Heart left ventricle (tissue), 16 donors: ENCODE results near the gene PLEKHN1. TPM values are rescaled to one million over a fixed set of nuclear protein-coding genes. Genes with fewer than 3 reads are reported as not detected.
A peak's percentile ranks its signal among the peaks of the same experiment; 100 is the strongest.

ENCODE experiments used
- ATAC-seq, 4 donors: fragments of 200-7000 bp; cut with Tn5 transposase; one replicate each; pipeline ENCODE4 v1.9.1; 2020 to 2022; ENCODE audit warnings: moderate library complexity in 4 of 4, mild to moderate bottlenecking in 3 of 4, moderate number of reproducible peaks in 1 of 4
- DNase-seq, 5 donors: peaks; one replicate each; pipeline ENCODE4 v3.0.0-alpha.2; 2020
- H3K27ac ChIP-seq, 12 donors: fragments of 200-600 bp; sonication (generic) in 4 of 12; one replicate each; pipeline versions ENCODE4 v1.5.0 to v1.8.0; 2016 to 2022; ENCODE audit warnings: mild to moderate bottlenecking in 2 of 12
- H3K27me3 ChIP-seq, 9 donors: fragments of 200-600 bp; sonication (generic) in 2 of 9; one replicate each; pipeline versions ENCODE4 v1.5.1 to v1.8.0; 2016 to 2022; ENCODE audit warnings: mild to moderate bottlenecking in 3 of 9
- H3K36me3 ChIP-seq, 9 donors: fragments of 200-600 bp; sonication (generic) in 2 of 9; one replicate each; pipeline versions ENCODE4 v1.5.0 to v1.8.0; 2018 to 2022; ENCODE audit warnings: mild to moderate bottlenecking in 2 of 9
- H3K4me1 ChIP-seq, 12 donors: fragments of 200-600 bp; sonication (generic) in 4 of 12; one replicate each; pipeline versions ENCODE4 v1.5.0 to v1.8.0; 2016 to 2022; ENCODE audit warnings: mild to moderate bottlenecking in 3 of 12
- H3K4me3 ChIP-seq, 12 donors: fragments of 200-600 bp; sonication (generic) in 4 of 12; one replicate each; pipeline versions ENCODE4 v1.5.0 to v1.8.0; 2017 to 2022; ENCODE audit warnings: mild to moderate bottlenecking in 9 of 12, moderate library complexity in 4 of 12
- H3K9me3 ChIP-seq, 12 donors: fragments of 200-600 bp; sonication (generic) in 4 of 12; one replicate each; pipeline versions ENCODE4 v1.5.0 to v1.8.0; 2016 to 2022; ENCODE audit warnings: mild to moderate bottlenecking in 1 of 12
- CTCF ChIP-seq, 12 donors: fragments of 200-600 bp; sonication (generic) in 4 of 12; IDR thresholded peaks; one replicate each; pipeline versions ENCODE4 v1.5.0 to v1.8.0; 2018 to 2022; ENCODE audit warnings: antibody characterized with exemption in 12 of 12, mild to moderate bottlenecking in 5 of 12
- POLR2A ChIP-seq, 2 donors: fragments of 450-650 bp; IDR thresholded peaks; one replicate each; pipeline ENCODE4 v1.6.1; 2017; ENCODE audit warnings: antibody characterized with exemption in 2 of 2, mild to moderate bottlenecking in 2 of 2, moderate library complexity in 2 of 2
- WGBS, 4 donors: extraction: QIAGEN DNeasy Blood & Tissue Kit in 2 of 4; methylation state at CpG; one replicate each; pipeline versions ENCODE4 v1.1.5 to v1.1.7; 2013 to 2018; 5-methylcytosine and 5-hydroxymethylcytosine counted together
- intact Hi-C, 10 donors: fragments of 100-400 bp; cut with DNase I; formaldehyde crosslinking; loops; one replicate each; pipeline versions ENCODE4 v1.11.1 to v1.14.2; 2022
- polyA plus RNA-seq, 2 donors: library from polyadenylated mRNA; stranded (reverse); fragments of 200-250 nt; gene quantifications; one replicate each; pipeline ENCODE4 v1.2.3, GENCODE V29; 2013
- total RNA-seq, 9 donors: library from RNA; depleted of rRNA in 2 of 9; stranded (reverse); fragments of >200 nt in 2 of 9; fragmentation: NEBNext Ultra II Directional in 3 of 9; extraction: Animal tissue kit (Norgen Biotek cat#: 25700) in 3 of 9; gene quantifications; one replicate each; pipeline versions ENCODE4 v1.1.0 to v1.2.4, GENCODE V29; 2016 to 2023
- donor health status: ischemic (EF 13 %, LVEDD 7.1; RV severe dilation, severe dysfunction).
- donor health status: healthy with polysubstance abuse.
- donor health status: DM: no; HTN: yes; CAD: no.
- donor health status: DM: no; HTN: no; CAD: no.
- donor health status: ischemic (EF 25% LVEDD 6.9; RV normal size, moderate dysfunction).
- donor health status: ischemic (EF 25% LVEDD 5.7; RV mildly dilated, moderate dysfunction).
- donor health status: healthy.
- donor health status: DM: yes; HTN: yes; CAD: no.
- donor health status: ischemic (EF 35%, LVEDD 5.7; RV mildly dilated, moderate dysfunction).
- donor health status: nonischemic (EF 11% LVEDD 7.7; RV severe dilation, severe dysfunction).
- donor health status: DM: yes; HTN: yes; CAD: no.
- donor health status: PGD.
- donor health status: ischemic (EF 29% LVEDD 5.4; RV normal size, mild dysfunction).
- donor health status: nonischemic (EF 23%, LVEDD 6.1; RV moderate dilation, normal function).

The PLEKHN1 gene
- total and polyA plus RNA-seq, 11 donors = 0.15 to 0.63 (median 0.26) TPM; not detected in 7

DNA sequence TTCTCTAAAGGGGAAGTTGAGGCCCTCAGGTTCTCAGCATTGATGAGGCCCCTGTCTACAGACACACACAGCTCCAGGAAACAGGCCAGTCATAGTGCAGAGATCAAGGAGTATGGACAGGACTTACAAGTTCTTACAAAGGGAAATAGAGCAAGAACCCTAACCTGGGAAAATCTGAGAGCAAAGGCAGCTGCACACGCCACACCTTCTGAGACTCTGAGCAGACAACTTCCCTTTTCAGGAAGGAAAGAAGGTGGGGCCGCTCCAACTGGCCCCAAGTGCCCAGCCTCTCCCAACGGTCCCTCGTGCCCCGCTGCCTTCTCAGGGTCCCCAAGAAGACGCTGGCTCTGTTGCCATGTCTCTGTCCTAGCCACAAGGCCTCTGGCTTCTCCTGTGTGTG lies 10.8 kb upstream of the PLEKHN1 start:
- ATAC-seq (no peak), DNase-seq (no peak)
- no peaks in the 10 kb centered on the region for H3K27me3 ChIP-seq
- intact Hi-C loops = loop anchor here in 2 of 10 donors (5.0 to 10.0 kb wide), 2 partner anchors 48 to 51 kb away; no protein-coding TSS in a partner anchor
- H3K9me3 ChIP-seq = no peaks in the 10 kb centered on the region
- H3K36me3 ChIP-seq = peaks cover 0 to 68% (median 64%) of the 10 kb centered on the region in 9 donors
- H3K4me1 ChIP-seq = peaks cover 0 to 28% (median 22%) of the 10 kb centered on the region in 12 donors
- TF ChIP-seq POLR2A (IDR thresholded peaks at IDR 0.05) (no peak), CTCF (IDR thresholded peaks at IDR 0.05) (no peak)
- H3K27ac ChIP-seq = no peak overlapping the region
- H3K4me3 ChIP-seq = no peak overlapping the region
- 59 to 87% (median 78%) methylated on average over 6 of the region's 6 CpGs for WGBS, 4 donors

- ATAC-seq (no peak), DNase-seq (no peak)
- intact Hi-C loops = loop anchor here in 2 of 10 donors (5.0 to 10.0 kb wide), 2 partner anchors 49 to 52 kb away; no protein-coding TSS in a partner anchor
- Histone ChIP-seq H3K27me3 (no peaks in the 10 kb centered on the region), H3K27ac (no peak overlapping the region), H3K4me3 (no peak overlapping the region), H3K36me3 (peaks cover 0 to 56% (median 53%) of the 10 kb centered on the region in 9 donors), H3K4me1 (peaks cover 0 to 34% (median 22%) of the 10 kb centered on the region in 12 donors), H3K9me3 (no peaks in the 10 kb centered on the region)
- 87 to 94% (median 91%) methylated on average over 7 to 11 of the region's 11 CpGs for WGBS, 4 donors
- no peak for TF ChIP-seq POLR2A (IDR thresholded peaks at IDR 0.05)
- TF ChIP-seq CTCF (IDR thresholded peaks at IDR 0.05) = no peak
Measured at GRCh38 chr1:956636-957035, 9.6 kb upstream of the PLEKHN1 start.

DNA sequence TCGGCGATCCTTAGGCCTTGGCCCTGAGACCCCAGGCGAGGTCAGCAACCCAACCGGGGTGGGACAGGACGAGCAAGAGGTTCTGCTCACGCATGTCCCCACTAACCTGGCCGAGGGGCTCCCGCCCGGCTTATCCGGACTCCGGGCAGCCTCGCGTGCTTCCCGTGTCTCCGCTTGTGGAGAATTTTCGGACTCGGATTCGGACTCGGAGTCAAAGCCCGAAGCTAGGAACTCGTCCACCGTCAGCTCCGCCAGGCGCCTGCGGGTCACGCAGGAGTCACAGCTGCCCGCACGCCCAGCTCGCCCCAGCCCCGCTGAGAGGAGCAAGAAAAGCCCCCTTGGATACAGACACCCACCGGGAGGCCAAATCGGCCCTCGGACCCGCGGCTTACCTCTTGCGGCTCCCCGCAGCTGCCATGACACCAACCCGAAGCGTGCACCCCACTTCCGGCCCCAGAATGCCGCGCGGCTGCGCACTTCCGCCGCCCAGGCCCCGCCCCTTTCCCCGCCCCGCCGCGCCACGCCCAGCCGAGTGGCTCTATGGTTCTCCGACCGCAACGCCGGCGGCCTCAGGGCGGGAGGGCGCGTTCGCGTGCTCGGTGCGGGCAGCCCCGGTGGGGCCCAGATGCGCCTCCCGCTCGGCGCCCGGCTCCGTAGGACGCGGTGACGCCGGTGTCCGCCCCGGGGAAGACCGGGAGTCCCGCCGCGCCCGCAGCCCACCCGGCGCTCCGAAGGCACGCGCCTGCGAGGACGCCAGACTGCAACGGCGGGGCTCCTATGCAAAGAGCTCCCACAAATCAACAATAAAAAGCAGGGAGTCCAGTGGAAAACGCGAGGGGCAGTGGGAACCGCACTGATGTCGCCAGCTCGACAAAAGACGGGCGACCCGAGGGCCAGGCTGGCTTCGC lies 7.2 kb upstream of the PLEKHN1 start, which contains the start of gene NOC2L:
Gene NOC2L, minus strand, starts transcription at position 434 of the 908 bp plus-strand sequence. Its CDS starts 16 bp downstream, at position 418.
- intact Hi-C loops = loop anchor here in 2 of 10 donors (5.0 to 10.0 kb wide), 2 partner anchors 52 to 54 kb away; no protein-coding TSS in a partner anchor
- Histone ChIP-seq H3K27me3 (no peaks in the 10 kb centered on the region), H3K27ac (peak within 1 kb of the TSS in 9 of 12 donors; percentile 41 to 80 (median 65)), H3K36me3 (peaks cover 0 to 41% (median 29%) of the 10 kb centered on the region in 9 donors), H3K9me3 (no peaks in the 10 kb centered on the region), H3K4me1 (peaks cover 0 to 34% (median 22%) of the 10 kb centered on the region in 12 donors), H3K4me3 (peak within 1 kb of the TSS; percentile 83 to 100 (median 95))
- WGBS, 4 donors = 7 to 11% (median 8%) methylated on average over 47 to 101 of the region's 101 CpGs
- peak; percentile 76 to 95 (median 94) for ATAC-seq
- TF ChIP-seq POLR2A (IDR thresholded peaks at IDR 0.05) (peak in 1 of 2 donors; percentile 54), CTCF (IDR thresholded peaks at IDR 0.05) (no peak)
- DNase-seq = peak; percentile 93 to 97 (median 94)
